GM12874 (cell line): ENCODE data around the gene VPS35L.

Source experiments
- CTCF ChIP-seq: IDR thresholded peaks from 2 replicates; pipeline ENCODE4 v1.5.1; 2011; ENCODE audit warnings: low read depth, mild to moderate bottlenecking, control low read depth, low read length, moderate library complexity; ENCODE audit not compliant: insufficient read depth

Gene VPS35L

GRCh38 chr16:19743816-19744159 is 188.3 kb downstream of the VPS35L start:
- no peak for TF ChIP-seq CTCF

- no peak for TF ChIP-seq CTCF
Observed at GRCh38 chr16:19744670-19745069, 189.2 kb downstream of the VPS35L start.

GRCh38 chr16:19745286-19746010 is 189.9 kb downstream of the VPS35L start:
- TF ChIP-seq CTCF: no peak

GRCh38 chr16:19746561-19746960 is 191.1 kb downstream of the VPS35L start:
- no peak for TF ChIP-seq CTCF

GRCh38 chr16:19748389-19749168 is 193.1 kb downstream of the VPS35L start:
- no peak for TF ChIP-seq CTCF

- no peak for TF ChIP-seq CTCF
Observed at GRCh38 chr16:19749571-19750080, 194.1 kb downstream of the VPS35L start.
